Ectodermal cell (in vitro differentiated cells): Measurements from ENCODE around the gene ZFYVE28.

Experiments used
- H3K27ac ChIP-seq: 2 replicates; pipeline ENCODE4 v1.7.0; 2013; ENCODE audit warnings: mild to moderate bottlenecking, low read depth, low read length; ENCODE audit not compliant: insufficient read depth, poor library complexity, severe bottlenecking
- H3K27me3 ChIP-seq: 2 replicates; pipeline ENCODE4 v1.7.0; 2013; ENCODE audit warnings: mild to moderate bottlenecking, low read length; ENCODE audit not compliant: insufficient read depth, control insufficient read depth, poor library complexity, severe bottlenecking
- H3K36me3 ChIP-seq: one replicate; pipeline ENCODE4 v1.7.0; 2013; ENCODE audit warnings: low read length; ENCODE audit not compliant: control insufficient read depth, insufficient read depth
- H3K4me1 ChIP-seq: one replicate; pipeline ENCODE4 v1.7.0; 2013; ENCODE audit warnings: low read length; ENCODE audit not compliant: control insufficient read depth, insufficient read depth
- H3K4me3 ChIP-seq: 2 replicates; pipeline ENCODE4 v1.7.0; 2013; ENCODE audit warnings: low read depth, low read length, control low read depth; ENCODE audit not compliant: insufficient read depth
- H3K9me3 ChIP-seq: 2 replicates; pipeline ENCODE4 v1.7.0; 2013; ENCODE audit warnings: mild to moderate bottlenecking, low read length, moderate library complexity; ENCODE audit not compliant: control insufficient read depth
- WGBS, 2 experiments: methylation state at CpG; one replicate each; pipeline ENCODE4 v1.1.7; 2013; ENCODE audit warnings: missing lambda C conversion rate in 2 of 2; 5-methylcytosine and 5-hydroxymethylcytosine counted together

The ZFYVE28 gene

GRCh38 chr4:2348786-2349185 is 69.7 kb downstream of the ZFYVE28 start:
- 90 to 98% methylated on average over 2 to 3 of the region's 3 CpGs for WGBS, 2 experiments

GRCh38 chr4:2347190-2347589 is 71.3 kb downstream of the ZFYVE28 start:
- no peaks in the 10 kb centered on the region for H3K27me3 ChIP-seq
- no peaks in the 10 kb centered on the region for H3K9me3 ChIP-seq
- H3K4me1 ChIP-seq, result no peaks in the 10 kb centered on the region
- H3K36me3 ChIP-seq, result no peaks in the 10 kb centered on the region
- H3K4me3 ChIP-seq, result no peak overlapping the region
- H3K27ac ChIP-seq, result no peak overlapping the region
- 95 to 96% methylated on average over 4 of the region's 4 CpGs for WGBS, 2 experiments

More at GRCh38 chr4:2348786-2349185, 69.7 kb downstream of the ZFYVE28 start:
- Histone ChIP-seq H3K9me3 (no peaks in the 10 kb centered on the region), H3K36me3 (no peaks in the 10 kb centered on the region), H3K27ac (no peak overlapping the region), H3K4me3 (no peak overlapping the region), H3K4me1 (no peaks in the 10 kb centered on the region), H3K27me3 (no peaks in the 10 kb centered on the region)

GRCh38 chr4:2343476-2343875 is 75.0 kb downstream of the ZFYVE28 start:
- no peaks in the 10 kb centered on the region for H3K36me3 ChIP-seq
- H3K27ac ChIP-seq, result no peak overlapping the region
- H3K9me3 ChIP-seq, result no peaks in the 10 kb centered on the region
- H3K4me1 ChIP-seq, result no peaks in the 10 kb centered on the region
- no peak overlapping the region for H3K4me3 ChIP-seq
- 89 to 90% methylated on average over 2 of the region's 2 CpGs for WGBS, 2 experiments
- H3K27me3 ChIP-seq, result no peaks in the 10 kb centered on the region

GRCh38 chr4:2341911-2342652 is 76.4 kb downstream of the ZFYVE28 start:
- Histone ChIP-seq H3K27ac (no peak overlapping the region), H3K27me3 (no peaks in the 10 kb centered on the region), H3K4me1 (no peaks in the 10 kb centered on the region), H3K4me3 (no peak overlapping the region), H3K36me3 (no peaks in the 10 kb centered on the region), H3K9me3 (no peaks in the 10 kb centered on the region)
- 87 to 88% methylated on average over 16 of the region's 16 CpGs for WGBS, 2 experiments

GRCh38 chr4:2341261-2341841 is 77.1 kb downstream of the ZFYVE28 start:
- Histone ChIP-seq H3K27ac (no peak overlapping the region), H3K36me3 (no peaks in the 10 kb centered on the region), H3K4me1 (no peaks in the 10 kb centered on the region), H3K4me3 (no peak overlapping the region), H3K27me3 (no peaks in the 10 kb centered on the region), H3K9me3 (no peaks in the 10 kb centered on the region)
- 93% methylated on average over 28 of the region's 28 CpGs for WGBS, 2 experiments

GRCh38 chr4:2340272-2341061 is 78.0 kb downstream of the ZFYVE28 start:
- Histone ChIP-seq H3K4me1 (no peaks in the 10 kb centered on the region), H3K27ac (no peak overlapping the region), H3K27me3 (no peaks in the 10 kb centered on the region), H3K9me3 (no peaks in the 10 kb centered on the region), H3K4me3 (no peak overlapping the region), H3K36me3 (no peaks in the 10 kb centered on the region)
- WGBS, 2 experiments, result 93 to 96% methylated on average over 27 of the region's 27 CpGs

GRCh38 chr4:2339458-2340271 is 78.8 kb downstream of the ZFYVE28 start:
- H3K27me3 ChIP-seq, result no peaks in the 10 kb centered on the region
- H3K9me3 ChIP-seq, result no peaks in the 10 kb centered on the region
- no peaks in the 10 kb centered on the region for H3K4me1 ChIP-seq
- no peak overlapping the region for H3K4me3 ChIP-seq
- H3K27ac ChIP-seq, result no peak overlapping the region
- no peaks in the 10 kb centered on the region for H3K36me3 ChIP-seq
- WGBS, 2 experiments, result 90% methylated on average over 39 of the region's 39 CpGs

GRCh38 chr4:2338754-2339457 is 79.5 kb downstream of the ZFYVE28 start:
- H3K4me3 ChIP-seq, result no peak overlapping the region
- no peaks in the 10 kb centered on the region for H3K36me3 ChIP-seq
- no peaks in the 10 kb centered on the region for H3K4me1 ChIP-seq
- no peaks in the 10 kb centered on the region for H3K27me3 ChIP-seq
- H3K27ac ChIP-seq, result no peak overlapping the region
- WGBS, 2 experiments, result 92 to 93% methylated on average over 27 of the region's 27 CpGs
- H3K9me3 ChIP-seq, result no peaks in the 10 kb centered on the region

- H3K4me1 ChIP-seq, result no peaks in the 10 kb centered on the region
- 92 to 94% methylated on average over 13 of the region's 13 CpGs for WGBS, 2 experiments
Observed at GRCh38 chr4:2337896-2338295, 80.5 kb downstream of the ZFYVE28 start.

More at GRCh38 chr4:2337896-2338295, 80.5 kb downstream of the ZFYVE28 start:
- Histone ChIP-seq H3K27me3 (no peaks in the 10 kb centered on the region), H3K4me3 (no peak overlapping the region), H3K9me3 (no peaks in the 10 kb centered on the region), H3K27ac (no peak overlapping the region), H3K36me3 (no peaks in the 10 kb centered on the region)
